GM13977 (cell line): ENCODE data around the gene SPEG.

Source experiments
- DNase-seq: peaks from one replicate; pipeline ENCODE4 v3.0.0; 2012; ENCODE audit warnings: low spot score
- CTCF ChIP-seq: IDR thresholded peaks from 2 replicates; pipeline ENCODE4 v1.5.1; 2012; ENCODE audit warnings: mild to moderate bottlenecking, control low read depth; ENCODE audit not compliant: insufficient read depth; ENCODE audit errors: extremely low read depth, missing control alignments
- in situ Hi-C: fragments of 300-500 bp; cut with MboI; formaldehyde crosslinking; loops from one replicate; pipeline ENCODE4 v1.12.0; 2022; ENCODE audit warnings: low sequenced_read_pairs, low pct_unique_long_range_greater_than_20kb, mixed read lengths, inconsistent platforms; ENCODE audit not compliant: unreplicated experiment

Gene SPEG

GRCh38 chr2:219484343-219485200 is 49.9 kb downstream of the SPEG start:
- in situ Hi-C loops, result no loop called here

GRCh38 chr2:219485201-219485580 is 50.5 kb downstream of the SPEG start:
- no peak for TF ChIP-seq CTCF
- no peak for DNase-seq
- in situ Hi-C loops, result no loop called here

More at GRCh38 chr2:219484343-219485200, 49.9 kb downstream of the SPEG start:
- no peak for DNase-seq
- no peak for TF ChIP-seq CTCF

- no peak for DNase-seq
- no peak for TF ChIP-seq CTCF
- in situ Hi-C loops, result no loop called here
Observed at GRCh38 chr2:219486380-219486959, 51.8 kb downstream of the SPEG start.

GRCh38 chr2:219488149-219488843 is 53.7 kb downstream of the SPEG start:
- no peak for DNase-seq
- in situ Hi-C loops, result no loop called here
- TF ChIP-seq CTCF, result no peak

- in situ Hi-C loops, result no loop called here
- no peak for DNase-seq
- TF ChIP-seq CTCF, result no peak
Observed at GRCh38 chr2:219488844-219489194, 54.2 kb downstream of the SPEG start.

- TF ChIP-seq CTCF, result no peak
- DNase-seq, result no peak
- in situ Hi-C loops, result no loop called here
Observed at GRCh38 chr2:219489315-219489714, 54.7 kb downstream of the SPEG start.
